Cardiac muscle cell (in vitro differentiated cells and primary cell): ENCODE data around the gene CTAGE4. TPM values are rescaled to one million over a fixed set of nuclear protein-coding genes. Genes with fewer than 3 reads are reported as not detected.
"Not testable (repeated sequence)": the region's sequence is repeated elsewhere in the genome, so short reads cannot be mapped to it uniquely, and the experiment has no call there.

Source experiments
- DNase-seq, 2 donors: peaks; one replicate each; pipeline versions ENCODE4 v3.0.0 to v3.0.0-alpha.2; 2010 to 2017; ENCODE audit warnings: low read depth in 1 of 2, low spot score in 1 of 2
- H3K27ac ChIP-seq: fragments of 200-600 bp; sonication (generic); 2 replicates; pipeline ENCODE4 v1.5.1; 2016
- H3K27me3 ChIP-seq: fragments of 200-600 bp; sonication (generic); 2 replicates; pipeline ENCODE4 v1.6.0; 2016; ENCODE audit warnings: control low read depth
- H3K36me3 ChIP-seq: fragments of 200-600 bp; sonication (generic); 2 replicates; pipeline ENCODE4 v1.5.1; 2016; ENCODE audit warnings: control low read depth
- H3K4me1 ChIP-seq: fragments of 200-600 bp; sonication (generic); 2 replicates; pipeline ENCODE4 v1.8.1; 2017; ENCODE audit warnings: low read depth, mild to moderate bottlenecking, mixed run types
- H3K4me3 ChIP-seq: fragments of 200-600 bp; sonication (generic); 2 replicates; pipeline ENCODE4 v1.5.1; 2016; ENCODE audit warnings: mild to moderate bottlenecking
- H3K9me3 ChIP-seq: fragments of 200-600 bp; sonication (generic); 2 replicates; pipeline ENCODE4 v1.5.1; 2017; ENCODE audit warnings: low read depth, mild to moderate bottlenecking, control low read depth
- polyA plus RNA-seq: library from polyadenylated mRNA; unstranded; fragments of >200 nt; fragmentation: Nextera tagmentation; extraction: Ambion mirVana; gene quantifications from 2 replicates; pipeline ENCODE4 v1.2.1, GENCODE V29; 2016
- total RNA-seq: library from RNA; depleted of rRNA; stranded (reverse); fragments of >200 nt; gene quantifications from 2 replicates; pipeline ENCODE4 v1.2.3, GENCODE V29; 2016
- TF ChIP-seq, protein P1 (sequence below): IDR thresholded peaks from 2 replicates; pipeline ENCODE4 v1.5.1; 2012; ENCODE audit warnings: low read depth, mild to moderate bottlenecking, low read length

Gene CTAGE4
- total and polyA plus RNA-seq, 2 experiments from 2014 or later = not detected

DNA sequence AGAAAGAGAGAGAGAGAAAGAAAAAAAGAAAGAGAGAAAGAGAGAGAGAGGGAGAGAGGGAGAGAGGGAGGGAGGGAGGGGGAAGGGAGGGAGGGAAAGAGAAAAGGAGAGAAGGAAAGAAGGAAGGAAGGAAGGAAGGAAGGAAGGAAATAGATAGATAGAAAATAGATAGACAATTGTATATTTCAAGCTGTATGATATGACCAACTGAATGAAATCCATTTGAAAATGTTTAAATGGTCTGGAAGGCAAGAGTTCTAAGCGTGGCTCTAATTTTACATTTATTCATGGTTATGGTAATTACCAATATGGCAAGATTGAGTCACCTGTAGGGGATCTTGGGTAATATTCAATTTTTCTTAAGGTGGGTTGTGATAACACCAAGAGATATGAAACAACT is 24.4 kb upstream of the CTAGE4 start:
- Histone ChIP-seq H3K36me3 (no peaks in the 10 kb centered on the region), H3K4me1 (no peaks in the 10 kb centered on the region), H3K27me3 (no peaks in the 10 kb centered on the region), H3K9me3 (no peaks in the 10 kb centered on the region), H3K27ac (no peak overlapping the region), H3K4me3 (no peak overlapping the region)
- TF ChIP-seq, protein P1, sequence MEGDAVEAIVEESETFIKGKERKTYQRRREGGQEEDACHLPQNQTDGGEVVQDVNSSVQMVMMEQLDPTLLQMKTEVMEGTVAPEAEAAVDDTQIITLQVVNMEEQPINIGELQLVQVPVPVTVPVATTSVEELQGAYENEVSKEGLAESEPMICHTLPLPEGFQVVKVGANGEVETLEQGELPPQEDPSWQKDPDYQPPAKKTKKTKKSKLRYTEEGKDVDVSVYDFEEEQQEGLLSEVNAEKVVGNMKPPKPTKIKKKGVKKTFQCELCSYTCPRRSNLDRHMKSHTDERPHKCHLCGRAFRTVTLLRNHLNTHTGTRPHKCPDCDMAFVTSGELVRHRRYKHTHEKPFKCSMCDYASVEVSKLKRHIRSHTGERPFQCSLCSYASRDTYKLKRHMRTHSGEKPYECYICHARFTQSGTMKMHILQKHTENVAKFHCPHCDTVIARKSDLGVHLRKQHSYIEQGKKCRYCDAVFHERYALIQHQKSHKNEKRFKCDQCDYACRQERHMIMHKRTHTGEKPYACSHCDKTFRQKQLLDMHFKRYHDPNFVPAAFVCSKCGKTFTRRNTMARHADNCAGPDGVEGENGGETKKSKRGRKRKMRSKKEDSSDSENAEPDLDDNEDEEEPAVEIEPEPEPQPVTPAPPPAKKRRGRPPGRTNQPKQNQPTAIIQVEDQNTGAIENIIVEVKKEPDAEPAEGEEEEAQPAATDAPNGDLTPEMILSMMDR = no peak
- no peak for DNase-seq

DNA sequence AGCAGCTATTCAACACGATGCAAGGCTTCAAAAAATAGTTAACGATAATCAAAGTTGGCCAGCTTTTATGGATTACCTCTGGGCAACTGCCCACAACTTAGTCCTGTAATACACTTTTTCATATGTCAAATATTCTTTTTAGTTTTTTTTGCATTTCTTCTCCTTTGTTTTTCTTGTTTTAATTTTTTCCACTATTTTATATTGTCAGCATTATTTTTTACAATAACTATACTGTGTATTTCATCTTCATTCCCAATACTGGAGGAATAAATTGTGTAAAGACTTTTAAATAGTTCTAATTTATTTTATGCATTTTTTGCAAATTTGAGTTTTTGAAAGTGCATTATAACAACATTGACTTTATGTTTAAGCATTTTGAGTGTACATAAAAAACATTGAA is 18.5 kb upstream of the CTAGE4 start:
- no peak overlapping the region for H3K4me3 ChIP-seq
- H3K27me3 ChIP-seq = no peaks in the 10 kb centered on the region
- no peaks in the 10 kb centered on the region for H3K9me3 ChIP-seq
- TF ChIP-seq, protein P1 = no peak
- DNase-seq = no peak
- H3K27ac ChIP-seq = no peak overlapping the region
- H3K4me1 ChIP-seq = no peaks in the 10 kb centered on the region
- H3K36me3 ChIP-seq = no peaks in the 10 kb centered on the region

DNA sequence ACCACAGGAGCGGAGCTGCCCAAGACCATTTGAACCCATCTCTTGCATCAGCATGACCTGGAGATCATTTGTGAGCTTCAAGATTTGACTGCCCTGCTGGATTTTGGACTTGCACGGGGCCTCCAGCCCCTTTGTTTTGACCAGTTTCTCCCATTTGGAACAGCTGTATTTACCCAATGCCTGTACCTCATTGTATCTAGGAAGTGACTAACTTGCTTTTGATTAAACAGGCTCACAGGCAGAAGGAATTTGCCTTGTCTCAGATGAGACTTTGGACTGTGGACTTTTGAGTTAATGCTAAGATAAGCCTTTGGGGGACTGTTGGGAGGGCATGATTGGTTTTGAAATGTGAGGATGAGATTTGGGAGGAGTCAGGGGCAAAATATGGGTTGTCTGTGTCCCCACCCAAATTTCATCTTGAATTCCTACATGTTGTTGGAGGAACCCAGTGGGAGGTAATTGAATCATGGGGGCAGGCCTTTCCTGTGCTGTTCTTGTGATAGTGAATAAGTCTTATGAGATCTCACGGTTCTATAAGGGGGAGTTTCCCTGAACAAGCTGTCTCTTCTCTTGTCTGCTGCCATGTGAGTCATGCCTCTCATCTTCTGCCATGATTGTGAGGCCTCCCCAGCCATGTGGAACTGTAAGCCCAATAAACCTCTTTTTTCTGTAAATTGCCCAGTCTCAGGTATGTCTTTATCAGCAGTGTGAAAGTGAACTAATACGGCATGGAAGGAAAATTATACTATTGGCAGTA is 11.5 kb upstream of the CTAGE4 start:
- not testable (repeated sequence) for H3K9me3 ChIP-seq, DNase-seq, H3K4me3 ChIP-seq, H3K4me1 ChIP-seq, H3K27ac ChIP-seq, H3K27me3 ChIP-seq, H3K36me3 ChIP-seq

DNA sequence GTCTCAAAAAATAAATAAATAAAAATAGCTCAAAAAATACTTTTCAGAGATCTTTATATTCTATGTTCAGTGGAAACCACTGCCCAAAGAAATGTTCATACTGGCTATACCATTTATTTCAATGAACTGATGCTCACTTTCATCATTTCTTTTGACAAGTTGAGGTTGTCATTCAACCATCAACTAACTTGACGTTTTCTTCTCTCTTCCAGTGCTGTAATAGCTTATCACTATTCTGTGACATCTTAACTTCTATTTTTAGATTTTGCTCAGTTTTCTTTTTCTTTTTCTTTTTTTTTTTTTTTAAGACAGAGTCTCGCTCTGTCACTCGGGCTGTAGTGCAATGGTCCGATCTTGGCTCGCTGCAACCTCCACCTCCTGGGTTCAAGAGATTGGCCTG is 8.7 kb upstream of the CTAGE4 start:
- Histone ChIP-seq H3K4me3 (no peak overlapping the region), H3K9me3 (no peaks in the 10 kb centered on the region), H3K27ac (no peak overlapping the region), H3K36me3 (no peaks in the 10 kb centered on the region), H3K27me3 (no peaks in the 10 kb centered on the region), H3K4me1 (peaks cover 16% of the 10 kb centered on the region)
- TF ChIP-seq, protein P1 = no peak
- no peak for DNase-seq

DNA sequence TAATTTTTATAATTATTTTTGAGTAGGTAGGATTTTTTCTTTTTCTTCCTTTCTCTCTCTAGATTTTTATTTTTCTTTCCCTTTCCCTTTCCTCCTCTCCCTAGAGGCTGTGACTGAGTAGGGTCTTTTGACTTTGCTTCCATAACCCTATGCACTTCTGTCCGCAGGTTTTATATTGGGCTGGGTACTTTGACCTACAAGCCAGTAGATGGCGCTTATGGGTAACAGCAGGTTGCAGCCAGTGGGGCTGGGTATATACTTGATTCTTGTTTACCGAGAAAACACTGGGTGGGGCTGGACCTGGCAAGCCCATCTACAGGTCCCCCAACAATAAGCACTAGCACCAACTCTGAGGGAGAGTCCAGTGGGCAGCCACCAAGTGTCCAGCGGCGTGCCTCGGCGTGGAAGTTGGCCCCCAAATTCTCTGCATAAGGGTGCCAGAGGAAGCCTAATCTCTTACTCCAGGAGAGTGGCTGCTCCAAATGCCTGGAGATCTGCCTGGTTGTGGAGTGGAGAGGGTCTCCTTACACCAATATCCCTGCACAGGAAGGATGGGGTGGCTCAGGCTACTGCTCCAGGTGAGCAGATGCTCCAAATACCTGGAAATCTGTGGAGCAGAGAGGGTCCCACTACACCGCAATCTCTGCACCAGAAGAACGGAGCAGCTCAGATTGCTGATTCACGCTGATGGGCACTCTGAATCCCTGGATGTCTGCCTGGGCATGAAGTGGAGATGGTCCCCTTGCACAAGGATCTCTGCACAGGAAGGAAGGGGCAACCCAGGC is 4.7 kb upstream of the CTAGE4 start:
- H3K27me3 ChIP-seq, H3K9me3 ChIP-seq, H3K4me3 ChIP-seq, H3K36me3 ChIP-seq, H3K27ac ChIP-seq: not testable (repeated sequence)
- TF ChIP-seq, protein P1 = peak; percentile 44
- DNase-seq = peak; percentile 22 to 46
- H3K4me1 ChIP-seq = peaks cover 16% of the 10 kb centered on the region

DNA sequence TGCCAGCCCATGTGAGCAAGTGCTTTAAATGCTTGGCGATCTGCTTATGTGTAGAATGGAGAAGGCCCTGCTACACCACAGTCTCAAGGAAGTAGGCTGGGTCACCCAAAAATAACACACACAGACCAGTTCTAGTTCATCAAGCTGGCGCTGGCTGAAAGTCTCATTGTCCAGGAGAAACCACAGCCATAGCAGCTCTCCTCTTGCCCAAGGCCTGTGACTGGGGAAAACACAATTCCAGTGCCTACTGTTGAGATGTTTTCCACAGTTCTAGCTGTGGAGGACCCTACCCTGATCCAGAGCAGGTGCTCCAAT is 4.1 kb upstream of the CTAGE4 start:
- H3K9me3 ChIP-seq, H3K36me3 ChIP-seq, H3K27ac ChIP-seq, H3K4me3 ChIP-seq, H3K27me3 ChIP-seq, DNase-seq: not testable (repeated sequence)
- peaks cover 16% of the 10 kb centered on the region for H3K4me1 ChIP-seq

DNA sequence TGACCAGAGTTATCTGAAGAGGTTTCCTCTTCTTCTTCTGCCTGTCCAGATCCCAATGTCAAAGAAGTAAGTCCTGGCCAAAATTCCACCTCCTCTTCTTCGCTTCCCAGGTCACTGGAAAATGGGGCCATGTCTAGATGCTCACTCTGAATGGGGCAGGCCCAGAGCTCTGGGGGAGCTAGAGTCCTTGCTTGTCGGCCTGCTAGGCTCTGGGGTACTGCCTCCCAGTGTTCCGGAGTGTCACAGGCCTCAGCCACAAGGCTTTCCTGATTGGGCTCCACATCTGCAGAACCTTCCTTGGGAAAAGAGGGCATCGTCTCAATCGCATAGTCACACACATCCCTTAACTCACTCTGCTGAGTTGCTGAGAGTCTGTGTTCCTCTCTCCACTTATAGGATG is 4.6 kb downstream of the CTAGE4 start:
- H3K4me1 ChIP-seq, H3K27me3 ChIP-seq, H3K9me3 ChIP-seq, H3K27ac ChIP-seq, H3K36me3 ChIP-seq, H3K4me3 ChIP-seq, DNase-seq: not testable (repeated sequence)

DNA sequence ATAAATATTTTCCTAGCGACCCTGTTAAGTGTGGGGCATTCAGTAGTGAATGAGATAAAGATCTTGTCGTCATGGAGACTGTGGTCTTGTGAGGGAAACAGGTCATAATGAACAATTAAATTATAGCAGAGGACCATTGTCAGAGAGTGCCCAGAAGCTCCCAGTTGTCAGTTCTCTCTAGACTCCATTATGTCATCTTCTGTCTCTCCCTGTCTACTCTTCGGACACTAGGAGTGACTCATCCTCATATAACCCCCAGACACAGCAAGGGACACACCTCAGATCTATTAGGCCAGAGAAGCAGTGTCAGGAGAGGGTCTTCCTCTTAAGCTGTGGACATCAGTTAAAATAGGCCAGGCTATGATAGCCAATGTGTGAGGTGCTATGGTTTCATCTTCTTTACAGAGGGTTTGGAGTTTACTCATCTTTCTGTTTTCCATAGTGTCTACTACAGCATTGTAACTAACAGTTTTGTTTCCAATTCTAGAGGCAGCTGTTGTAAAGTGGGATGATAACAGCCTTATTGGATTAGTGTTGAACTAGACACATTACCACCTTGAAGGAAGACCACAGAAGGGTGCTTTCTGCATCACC is 5.4 kb downstream of the CTAGE4 start:
- not testable (repeated sequence) for H3K4me3 ChIP-seq, DNase-seq, H3K36me3 ChIP-seq, H3K9me3 ChIP-seq, H3K4me1 ChIP-seq, H3K27me3 ChIP-seq, H3K27ac ChIP-seq

DNA sequence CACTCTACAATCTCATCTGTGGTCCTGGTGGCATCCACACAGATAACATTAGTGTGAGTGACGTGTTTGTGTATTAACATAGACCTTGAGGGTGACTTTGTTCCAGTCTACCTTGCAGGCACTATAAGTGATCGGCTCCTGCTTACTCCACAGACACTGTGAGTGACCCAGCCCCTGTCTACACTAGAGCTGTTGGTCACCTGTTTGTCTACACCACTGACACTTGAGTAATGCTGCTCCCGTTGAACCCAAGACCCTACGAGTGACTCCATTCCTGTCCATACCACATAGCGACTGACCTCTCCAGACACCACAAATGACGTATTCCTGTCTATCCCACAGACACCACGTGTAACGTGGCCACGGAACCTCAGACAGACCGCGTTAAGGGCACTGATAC is 10.5 kb downstream of the CTAGE4 start:
- H3K27ac ChIP-seq, H3K9me3 ChIP-seq, H3K27me3 ChIP-seq, DNase-seq, H3K4me1 ChIP-seq, H3K4me3 ChIP-seq, H3K36me3 ChIP-seq: not testable (repeated sequence)

DNA sequence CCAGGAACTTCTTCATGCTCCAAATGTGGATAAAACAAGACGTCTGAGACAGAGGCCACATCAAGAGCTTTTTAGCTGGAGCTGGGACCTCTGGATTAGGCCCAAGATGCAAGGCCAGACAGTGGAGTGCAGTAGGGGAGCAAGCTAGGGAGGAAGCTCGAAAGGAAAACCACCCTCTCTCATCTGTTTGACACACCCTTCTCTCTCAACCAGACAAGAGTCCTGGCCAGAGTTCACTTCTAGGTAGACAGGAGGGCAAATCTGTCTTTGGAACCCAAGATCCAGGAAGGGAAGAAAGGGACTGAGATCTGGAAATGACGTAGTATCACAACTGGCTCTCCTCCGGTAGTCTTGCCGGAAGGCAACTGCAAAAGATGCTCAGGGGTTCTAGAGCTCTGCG is 11.2 kb downstream of the CTAGE4 start:
- not testable (repeated sequence) for H3K36me3 ChIP-seq, H3K27me3 ChIP-seq, DNase-seq, H3K4me3 ChIP-seq, H3K9me3 ChIP-seq, H3K27ac ChIP-seq, H3K4me1 ChIP-seq
